ENCODE results near the gene EEF1AKMT4. TPM values are rescaled to one million over a fixed set of nuclear protein-coding genes. Genes with fewer than 3 reads are reported as not detected.

Gene EEF1AKMT4
- total RNA-seq, 1 experiment from 2014 or later: 10.7 TPM

DNA sequence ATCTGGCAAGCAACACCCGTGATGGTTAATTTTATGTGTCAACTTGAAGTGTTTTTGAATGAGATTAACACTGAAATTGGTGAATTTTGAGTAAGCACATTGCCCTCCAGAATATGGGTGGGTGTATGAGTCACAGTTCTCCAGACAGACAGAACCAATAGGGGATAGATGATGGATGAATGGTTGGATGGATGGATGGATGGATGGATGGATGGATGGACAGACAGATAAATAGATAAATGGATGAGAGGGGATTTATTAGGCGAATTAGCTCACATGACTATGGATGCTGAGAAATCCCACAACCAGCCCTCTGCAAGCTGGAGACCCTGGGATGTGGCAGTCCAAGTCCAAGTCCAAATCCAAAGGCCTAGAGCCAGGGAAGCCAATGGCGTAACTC is 25.5 kb upstream of the EEF1AKMT4 start:
- H3K27ac ChIP-seq (ENCODE audit: low read length): no peak overlapping the region
- DNase-seq (ENCODE audit: low read depth, low spot score) (no peak), ATAC-seq (no peak)
- in situ Hi-C loops (cut with HindIII; ENCODE audit: low pct_unique_long_range_greater_than_20kb, low sequenced_read_pairs): no loop called here
- CTCF ChIA-PET: no interaction called here
- no peaks in the 10 kb centered on the region for H3K36me3 ChIP-seq (ENCODE audit: control insufficient read depth, insufficient read depth, low read length)
- H3K27me3 ChIP-seq (ENCODE audit: control insufficient read depth, insufficient read depth, low read length): peaks cover 4% of the 10 kb centered on the region; the same call in 1 of the 2 replicates
- TF ChIP-seq TCF7L2 (IDR thresholded peaks at IDR 0.05; ENCODE audit: low read depth, low read length): no peak
- TF ChIP-seq, protein P1, sequence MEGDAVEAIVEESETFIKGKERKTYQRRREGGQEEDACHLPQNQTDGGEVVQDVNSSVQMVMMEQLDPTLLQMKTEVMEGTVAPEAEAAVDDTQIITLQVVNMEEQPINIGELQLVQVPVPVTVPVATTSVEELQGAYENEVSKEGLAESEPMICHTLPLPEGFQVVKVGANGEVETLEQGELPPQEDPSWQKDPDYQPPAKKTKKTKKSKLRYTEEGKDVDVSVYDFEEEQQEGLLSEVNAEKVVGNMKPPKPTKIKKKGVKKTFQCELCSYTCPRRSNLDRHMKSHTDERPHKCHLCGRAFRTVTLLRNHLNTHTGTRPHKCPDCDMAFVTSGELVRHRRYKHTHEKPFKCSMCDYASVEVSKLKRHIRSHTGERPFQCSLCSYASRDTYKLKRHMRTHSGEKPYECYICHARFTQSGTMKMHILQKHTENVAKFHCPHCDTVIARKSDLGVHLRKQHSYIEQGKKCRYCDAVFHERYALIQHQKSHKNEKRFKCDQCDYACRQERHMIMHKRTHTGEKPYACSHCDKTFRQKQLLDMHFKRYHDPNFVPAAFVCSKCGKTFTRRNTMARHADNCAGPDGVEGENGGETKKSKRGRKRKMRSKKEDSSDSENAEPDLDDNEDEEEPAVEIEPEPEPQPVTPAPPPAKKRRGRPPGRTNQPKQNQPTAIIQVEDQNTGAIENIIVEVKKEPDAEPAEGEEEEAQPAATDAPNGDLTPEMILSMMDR (IDR thresholded peaks at IDR 0.05): no peak
- POLR2A ChIA-PET: no interaction called here
- intact Hi-C loops (cut with micrococcal nuclease; ENCODE audit: unreplicated experiment): no loop called here
- no TSS peak for BruUV-seq (replicated peaks)
- H3K4me3 ChIP-seq (ENCODE audit: low read depth in 2 of 2, low read length in 2 of 2): no peak overlapping the region
- H3K4me1 ChIP-seq (ENCODE audit: control insufficient read depth, insufficient read depth, low read length): no peaks in the 10 kb centered on the region
- no peaks in the 10 kb centered on the region for H3K9me3 ChIP-seq (ENCODE audit: control insufficient read depth, insufficient read depth, low read depth, low read length)

DNA sequence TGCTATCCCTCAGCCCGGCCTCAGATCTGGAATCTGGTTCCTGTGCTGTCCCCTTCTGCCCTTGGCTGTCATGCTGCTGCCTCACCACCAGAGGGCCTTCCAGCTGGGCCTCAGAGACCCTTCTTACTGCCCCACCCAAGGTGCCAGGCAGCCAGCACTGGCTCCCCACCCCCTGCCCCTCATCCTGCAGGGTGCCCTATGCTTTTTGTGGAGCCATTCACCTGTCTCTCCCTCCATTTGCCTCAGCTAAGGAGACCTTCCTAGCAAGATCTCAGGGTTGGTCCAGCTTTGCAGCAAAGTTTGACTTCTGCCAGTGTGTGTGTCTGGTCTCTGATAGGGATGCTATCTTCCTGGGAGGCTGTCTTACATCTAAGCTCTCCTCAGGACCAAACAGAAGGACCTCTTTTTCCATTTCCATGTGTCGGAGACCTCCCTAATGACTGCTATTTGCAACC is 22.0 kb upstream of the EEF1AKMT4 start:
- TF ChIP-seq, protein P2, sequence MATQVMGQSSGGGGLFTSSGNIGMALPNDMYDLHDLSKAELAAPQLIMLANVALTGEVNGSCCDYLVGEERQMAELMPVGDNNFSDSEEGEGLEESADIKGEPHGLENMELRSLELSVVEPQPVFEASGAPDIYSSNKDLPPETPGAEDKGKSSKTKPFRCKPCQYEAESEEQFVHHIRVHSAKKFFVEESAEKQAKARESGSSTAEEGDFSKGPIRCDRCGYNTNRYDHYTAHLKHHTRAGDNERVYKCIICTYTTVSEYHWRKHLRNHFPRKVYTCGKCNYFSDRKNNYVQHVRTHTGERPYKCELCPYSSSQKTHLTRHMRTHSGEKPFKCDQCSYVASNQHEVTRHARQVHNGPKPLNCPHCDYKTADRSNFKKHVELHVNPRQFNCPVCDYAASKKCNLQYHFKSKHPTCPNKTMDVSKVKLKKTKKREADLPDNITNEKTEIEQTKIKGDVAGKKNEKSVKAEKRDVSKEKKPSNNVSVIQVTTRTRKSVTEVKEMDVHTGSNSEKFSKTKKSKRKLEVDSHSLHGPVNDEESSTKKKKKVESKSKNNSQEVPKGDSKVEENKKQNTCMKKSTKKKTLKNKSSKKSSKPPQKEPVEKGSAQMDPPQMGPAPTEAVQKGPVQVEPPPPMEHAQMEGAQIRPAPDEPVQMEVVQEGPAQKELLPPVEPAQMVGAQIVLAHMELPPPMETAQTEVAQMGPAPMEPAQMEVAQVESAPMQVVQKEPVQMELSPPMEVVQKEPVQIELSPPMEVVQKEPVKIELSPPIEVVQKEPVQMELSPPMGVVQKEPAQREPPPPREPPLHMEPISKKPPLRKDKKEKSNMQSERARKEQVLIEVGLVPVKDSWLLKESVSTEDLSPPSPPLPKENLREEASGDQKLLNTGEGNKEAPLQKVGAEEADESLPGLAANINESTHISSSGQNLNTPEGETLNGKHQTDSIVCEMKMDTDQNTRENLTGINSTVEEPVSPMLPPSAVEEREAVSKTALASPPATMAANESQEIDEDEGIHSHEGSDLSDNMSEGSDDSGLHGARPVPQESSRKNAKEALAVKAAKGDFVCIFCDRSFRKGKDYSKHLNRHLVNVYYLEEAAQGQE (IDR thresholded peaks at IDR 0.05; ENCODE audit: insufficient read depth in 1 of 2, low read depth in 2 of 2, low read length in 1 of 2): no peak
- TF ChIP-seq, protein P1 (IDR thresholded peaks at IDR 0.05): peak; percentile 97
- intact Hi-C loops (cut with micrococcal nuclease; ENCODE audit: unreplicated experiment): no loop called here
- H3K27ac ChIP-seq (ENCODE audit: low read length): no peak overlapping the region
- H3K9me3 ChIP-seq (ENCODE audit: control insufficient read depth, insufficient read depth, low read depth, low read length): no peaks in the 10 kb centered on the region
- in situ Hi-C loops (cut with HindIII; ENCODE audit: low pct_unique_long_range_greater_than_20kb, low sequenced_read_pairs): no loop called here
- ChIA-PET CTCF (interaction anchor here (0.7 to 2.5 kb wide), 7 partner anchors 14 to 410 kb away, joined by 3 to 7 read pairs (median 4); partner anchors contain the start of gene EEF1AKMT4), POLR2A (interaction anchor here (0.6 kb wide), 1 partner anchor 15 kb away, joined by 3 read pairs; no protein-coding TSS in a partner anchor)
- DNase-seq (ENCODE audit: low read depth, low spot score) (peak; percentile 35), ATAC-seq (peak; percentile 59)
- BruUV-seq (replicated peaks): no TSS peak
- H3K4me1 ChIP-seq (ENCODE audit: control insufficient read depth, insufficient read depth, low read length): no peaks in the 10 kb centered on the region
- no peak overlapping the region for H3K4me3 ChIP-seq (ENCODE audit: low read depth in 2 of 2, low read length in 2 of 2)
- H3K36me3 ChIP-seq (ENCODE audit: control insufficient read depth, insufficient read depth, low read length): peaks cover 2% of the 10 kb centered on the region; the same call in 1 of the 2 replicates
- H3K27me3 ChIP-seq (ENCODE audit: control insufficient read depth, insufficient read depth, low read length): peaks cover 14% of the 10 kb centered on the region; the same call in 1 of the 2 replicates
